ENCODE results near the gene SMAD1.

GRCh38 chr4:145488310-145488709 is 6.7 kb downstream of the SMAD1 start:
- TF ChIP-seq CTCF (IDR thresholded peaks at IDR 0.05; ENCODE audit: low read depth, low read length) (no peak), EZH2phosphoT487 (IDR thresholded peaks at IDR 0.05; ENCODE audit: low read depth) (no peak)
